GM21526 (cell line): ENCODE data around the gene PROSER3.
"Not testable (repeated sequence)": the region's sequence is repeated elsewhere in the genome, so short reads cannot be mapped to it uniquely, and the experiment has no call there.

ENCODE experiments used
- ATAC-seq: cut with Tn5 transposase; IDR thresholded peaks from one replicate; pipeline ENCODE4 v1.9.1; 2021; ENCODE audit warnings: moderate library complexity; ENCODE audit not compliant: unreplicated experiment, low FRiP score

The PROSER3 gene

GRCh38 chr19:35721374-35721773 is 36.6 kb upstream of the PROSER3 start:
- ATAC-seq: no peak

- no peak for ATAC-seq
These were observed 35.5 kb upstream of the PROSER3 start for GRCh38 chr19:35722461-35722860.

GRCh38 chr19:35722897-35723296 is 35.1 kb upstream of the PROSER3 start:
- no peak for ATAC-seq

- no peak for ATAC-seq
These were observed 34.3 kb upstream of the PROSER3 start for GRCh38 chr19:35723671-35724070.

- ATAC-seq: not testable (repeated sequence)
These were observed 33.8 kb upstream of the PROSER3 start for GRCh38 chr19:35724132-35724531.

- no peak for ATAC-seq
These were observed 33.4 kb upstream of the PROSER3 start for GRCh38 chr19:35724560-35724959.

GRCh38 chr19:35725216-35725861 is 32.6 kb upstream of the PROSER3 start:
- ATAC-seq: no peak

- ATAC-seq: no peak
These were observed 30.7 kb upstream of the PROSER3 start for GRCh38 chr19:35727053-35727955.

GRCh38 chr19:35727956-35728706 is 29.8 kb upstream of the PROSER3 start:
- no peak for ATAC-seq

- no peak for ATAC-seq
These were observed 29.0 kb upstream of the PROSER3 start for GRCh38 chr19:35729021-35729420.

GRCh38 chr19:35729763-35730162 is 28.2 kb upstream of the PROSER3 start:
- ATAC-seq: no peak

- ATAC-seq: no peak
These were observed 27.6 kb upstream of the PROSER3 start for GRCh38 chr19:35730326-35730725.

GRCh38 chr19:35731353-35731752 is 26.6 kb upstream of the PROSER3 start:
- ATAC-seq: no peak

- no peak for ATAC-seq
These were observed 26.1 kb upstream of the PROSER3 start for GRCh38 chr19:35731779-35732405.

- ATAC-seq: no peak
These were observed 25.3 kb upstream of the PROSER3 start for GRCh38 chr19:35732540-35733179.

GRCh38 chr19:35733180-35734125 is 24.5 kb upstream of the PROSER3 start:
- no peak for ATAC-seq

- ATAC-seq: no peak
These were observed 23.7 kb upstream of the PROSER3 start for GRCh38 chr19:35734273-35734672.

- no peak for ATAC-seq
These were observed 23.1 kb upstream of the PROSER3 start for GRCh38 chr19:35734889-35735288.
